H9 (cell line): ENCODE measurements around the gene SZRD1. TPM values are rescaled to one million over a fixed set of nuclear protein-coding genes. Genes with fewer than 3 reads are reported as not detected.

ENCODE experiments used
- DNase-seq: peaks from one replicate; pipeline ENCODE4 v3.0.0-alpha.2; 2017
- H2AFZ ChIP-seq: one replicate; pipeline ENCODE4 v1.6.1; 2013; ENCODE audit warnings: mild to moderate bottlenecking, low read length, control low read depth, moderate library complexity
- H2AK5ac ChIP-seq: 2 replicates; pipeline ENCODE4 v1.6.1; 2013; ENCODE audit warnings: low read length, control low read depth, mixed read lengths; ENCODE audit not compliant: insufficient read length
- H2BK120ac ChIP-seq: one replicate; pipeline ENCODE4 v1.6.1; 2013; ENCODE audit warnings: low read depth, mild to moderate bottlenecking, low read length, control low read depth, inconsistent platforms; ENCODE audit not compliant: poor library complexity, severe bottlenecking
- H2BK12ac ChIP-seq: 2 replicates; pipeline ENCODE4 v1.6.1; 2013; ENCODE audit warnings: low read length, control low read depth, mixed read lengths, low read depth; ENCODE audit not compliant: insufficient read length
- H2BK15ac ChIP-seq: 2 replicates; pipeline ENCODE4 v1.6.1; 2013; ENCODE audit warnings: low read depth, low read length, control low read depth
- H2BK20ac ChIP-seq: one replicate; pipeline ENCODE4 v1.6.1; 2013; ENCODE audit warnings: low read depth, mild to moderate bottlenecking, low read length, control low read depth, inconsistent platforms; ENCODE audit not compliant: poor library complexity, severe bottlenecking
- H2BK5ac ChIP-seq: 2 replicates; pipeline ENCODE4 v1.6.1; 2013; ENCODE audit warnings: low read length, control low read depth, mixed read lengths; ENCODE audit not compliant: insufficient read length
- H3K14ac ChIP-seq: 2 replicates; pipeline ENCODE4 v1.6.1; 2013; ENCODE audit warnings: low read length, control low read depth; ENCODE audit not compliant: insufficient read depth
- H3K18ac ChIP-seq: 2 replicates; pipeline ENCODE4 v1.6.1; 2013; ENCODE audit warnings: low read depth, mild to moderate bottlenecking, mixed read lengths, low read length, control low read depth; ENCODE audit not compliant: insufficient read length
- H3K23ac ChIP-seq: 2 replicates; pipeline ENCODE4 v1.6.1; 2013; ENCODE audit warnings: low read length, control low read depth, mixed read lengths, low read depth; ENCODE audit not compliant: insufficient read length
- H3K23me2 ChIP-seq: 2 replicates; pipeline ENCODE4 v1.6.1; 2013; ENCODE audit warnings: low read depth, mild to moderate bottlenecking, mixed read lengths, low read length, control low read depth; ENCODE audit not compliant: insufficient read length, poor library complexity, severe bottlenecking
- H3K27ac ChIP-seq: 2 replicates; pipeline ENCODE4 v1.5.1; 2013; ENCODE audit warnings: low read length, control low read depth, mixed read lengths, low read depth; ENCODE audit not compliant: insufficient read length
- H3K27me3 ChIP-seq: 2 replicates; pipeline ENCODE4 v1.6.1; 2013; ENCODE audit warnings: low read length, control low read depth, inconsistent platforms; ENCODE audit not compliant: insufficient read depth
- H3K4ac ChIP-seq: 2 replicates; pipeline ENCODE4 v1.6.1; 2013; ENCODE audit warnings: low read depth, mild to moderate bottlenecking, control low read depth, inconsistent platforms, low read length, moderate library complexity
- H3K4me1 ChIP-seq: 2 replicates; pipeline ENCODE4 v1.6.1; 2013; ENCODE audit warnings: low read length, control low read depth, inconsistent platforms; ENCODE audit not compliant: insufficient read depth
- H3K4me2 ChIP-seq: 2 replicates; pipeline ENCODE4 v1.6.1; 2013; ENCODE audit warnings: low read length, control low read depth, mixed read lengths; ENCODE audit not compliant: insufficient read length, insufficient read depth
- H3K56ac ChIP-seq: 2 replicates; pipeline ENCODE4 v1.6.1; 2013; ENCODE audit warnings: low read depth, mild to moderate bottlenecking, mixed read lengths, low read length, control low read depth; ENCODE audit not compliant: insufficient read length
- H3K79me1 ChIP-seq: 2 replicates; pipeline ENCODE4 v1.6.1; 2013; ENCODE audit warnings: low read depth, mild to moderate bottlenecking, moderate library complexity, low read length, control low read depth, inconsistent platforms; ENCODE audit not compliant: insufficient read depth, poor library complexity, severe bottlenecking
- H3K79me2 ChIP-seq: 2 replicates; pipeline ENCODE4 v1.6.1; 2013; ENCODE audit warnings: low read length, control low read depth, inconsistent platforms; ENCODE audit not compliant: insufficient read depth
- H3K9ac ChIP-seq: 2 replicates; pipeline ENCODE4 v1.6.1; 2013; ENCODE audit warnings: low read length, control low read depth, mixed read lengths; ENCODE audit not compliant: insufficient read length; ENCODE audit errors: extremely low read depth
- H3K9me3 ChIP-seq: one replicate; pipeline ENCODE4 v1.6.1; 2013; ENCODE audit warnings: low read depth, low read length, inconsistent platforms; ENCODE audit not compliant: control insufficient read depth
- H3T11ph ChIP-seq: one replicate; pipeline ENCODE4 v1.6.1; 2013; ENCODE audit warnings: mild to moderate bottlenecking, low read length, control low read depth, inconsistent platforms
- H4K20me1 ChIP-seq: one replicate; pipeline ENCODE4 v1.6.1; 2013; ENCODE audit not compliant: control insufficient read depth, insufficient read length, insufficient read depth
- H4K5ac ChIP-seq: 2 replicates; pipeline ENCODE4 v1.6.1; 2013; ENCODE audit warnings: low read depth, mild to moderate bottlenecking, mixed read lengths, low read length, control low read depth; ENCODE audit not compliant: insufficient read length
- H4K8ac ChIP-seq: replicated peaks from 2 replicates; pipeline ENCODE4 v1.6.1; 2013; ENCODE audit warnings: low read length, control low read depth, mixed read lengths, low read depth; ENCODE audit not compliant: insufficient read length
- H4K91ac ChIP-seq: 2 replicates; pipeline ENCODE4 v1.6.1; 2013; ENCODE audit warnings: low read depth, mild to moderate bottlenecking, moderate library complexity, mixed read lengths, low read length, control low read depth; ENCODE audit not compliant: insufficient read length
- H3K27ac Mint-ChIP-seq, 3 experiments: 2 replicates in 2 of 3; 3 replicates in 1 of 3; pipeline ENCODE4 v1.8.0; 2020 to 2021; ENCODE audit warnings: mixed read lengths in 3 of 3, mild to moderate bottlenecking in 1 of 3, moderate library complexity in 1 of 3
- H3K27me3 Mint-ChIP-seq: 2 replicates; pipeline ENCODE4 v1.8.0; 2021; ENCODE audit warnings: low read depth, mild to moderate bottlenecking, moderate library complexity, mixed read lengths
- H3K36me3 Mint-ChIP-seq, 3 experiments: 2 replicates in 2 of 3; 3 replicates in 1 of 3; pipeline ENCODE4 v1.8.0; 2020 to 2021; ENCODE audit warnings: low read depth in 3 of 3, mixed read lengths in 3 of 3; ENCODE audit not compliant: insufficient read depth in 1 of 3
- H3K4me1 Mint-ChIP-seq, 2 experiments: 2 replicates each; pipeline ENCODE4 v1.8.0; 2020; ENCODE audit warnings: mixed read lengths in 2 of 2
- H3K4me3 Mint-ChIP-seq, 2 experiments: 2 replicates in 1 of 2; 3 replicates in 1 of 2; pipeline ENCODE4 v1.8.0; 2020 to 2021; ENCODE audit warnings: mild to moderate bottlenecking in 2 of 2, mixed read lengths in 2 of 2, moderate library complexity in 1 of 2
- H3K9me3 Mint-ChIP-seq, 2 experiments: 2 replicates in 1 of 2; 3 replicates in 1 of 2; pipeline ENCODE4 v1.8.0; 2020; ENCODE audit warnings: mild to moderate bottlenecking in 2 of 2, mixed read lengths in 2 of 2, moderate library complexity in 1 of 2
- WGBS: extraction: QIAGEN DNeasy Blood & Tissue Kit; methylation state at CpG from one replicate; pipeline ENCODE4 v1.1.7; 2013; ENCODE audit warnings: missing lambda C conversion rate, low lambda C conversion rate, mixed read lengths; ENCODE audit not compliant: insufficient read length; ENCODE audit errors: extremely low coverage; 5-methylcytosine and 5-hydroxymethylcytosine counted together
- total RNA-seq: library from RNA; stranded (reverse); gene quantifications from 2 replicates; pipeline ENCODE4 v1.2.1, GENCODE V29; 2021
- TF ChIP-seq, protein P1 (sequence below): fragments of 200-600 bp; sonication (generic); conservative IDR thresholded peaks from 3 replicates; pipeline ENCODE4 v1.8.0; 2021; ENCODE audit warnings: antibody characterized with exemption, mild to moderate bottlenecking

The SZRD1 gene
- total RNA-seq, 1 experiment from 2014 or later = 118 TPM

DNA sequence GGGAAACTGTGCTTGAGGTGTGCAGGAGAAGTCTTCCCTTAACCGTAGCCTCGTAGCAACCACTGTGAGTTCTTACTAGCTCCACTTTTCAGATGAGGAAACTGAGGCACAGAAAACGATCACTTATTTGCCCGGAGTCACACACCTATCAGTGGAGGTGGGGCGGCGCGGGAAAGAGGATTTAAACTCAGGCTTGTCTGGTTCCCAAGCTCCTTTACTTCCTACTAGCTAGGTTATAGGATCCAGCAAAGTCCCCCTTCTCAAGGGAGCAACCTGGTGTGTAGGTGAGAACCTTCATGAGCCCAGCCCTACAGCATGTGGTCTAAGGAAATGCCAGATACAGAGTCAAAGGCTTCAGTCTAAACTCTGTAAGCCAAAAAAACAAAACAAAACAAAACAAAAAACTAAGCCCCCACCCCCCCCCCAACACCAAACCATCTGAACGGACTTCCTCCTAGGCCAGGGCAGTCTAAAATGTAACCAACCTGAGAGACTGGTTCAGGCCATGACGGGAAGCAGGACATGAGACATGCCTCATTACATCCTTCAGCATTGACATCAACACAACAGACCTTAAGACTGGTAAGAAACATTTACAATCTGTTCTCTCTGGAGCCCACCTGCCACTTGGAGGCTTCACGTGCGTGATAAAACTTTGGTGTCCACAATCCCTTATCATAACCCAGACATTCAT lies 14.1 kb upstream of the SZRD1 start:
- peak overlapping the region; percentile 52 to 94 (median 82); a peak in 5 of 7 replicates for H3K27ac Mint-ChIP-seq
- no peaks in the 10 kb centered on the region for H3K79me1 ChIP-seq
- H2BK20ac ChIP-seq = no peak overlapping the region
- peaks cover 9% of the 10 kb centered on the region; the same call in 1 of the 2 replicates for H3K79me2 ChIP-seq
- no peak overlapping the region for H2BK12ac ChIP-seq
- H2BK120ac ChIP-seq = no peak overlapping the region
- H3K36me3 Mint-ChIP-seq = no peaks in the 10 kb centered on the region
- peak overlapping the region; percentile 23 for H3K18ac ChIP-seq
- H3K27me3 Mint-ChIP-seq = no peaks in the 10 kb centered on the region
- no peak for DNase-seq
- H2BK5ac ChIP-seq = no peak overlapping the region
- no peak overlapping the region for H4K91ac ChIP-seq
- no peak overlapping the region for H3T11ph ChIP-seq
- no peak overlapping the region for H3K4ac ChIP-seq
- no peaks in the 10 kb centered on the region for H3K9me3 Mint-ChIP-seq
- H3K56ac ChIP-seq = no peak overlapping the region
- H2AFZ ChIP-seq = no peak overlapping the region
- H3K27me3 ChIP-seq = no peaks in the 10 kb centered on the region
- H3K4me1 Mint-ChIP-seq = peaks cover 17 to 19% of the 10 kb centered on the region in 2 experiments
- no peak overlapping the region for H2BK15ac ChIP-seq
- no CpG with 5 or more reads among the region's 11 CpGs for WGBS
- H3K4me2 ChIP-seq = peak overlapping the region; percentile 65
- H4K5ac ChIP-seq = no peak overlapping the region
- no peaks in the 10 kb centered on the region for H3K9me3 ChIP-seq
- peaks cover 11% of the 10 kb centered on the region for H3K23me2 ChIP-seq
- H3K23ac ChIP-seq = no peak overlapping the region
- no peak overlapping the region for H3K27ac ChIP-seq
- peak overlapping the region; percentile 2; the same call in 1 of the 2 replicates for H3K14ac ChIP-seq
- no peaks in the 10 kb centered on the region for H4K20me1 ChIP-seq
- no peaks in the 10 kb centered on the region for H3K4me1 ChIP-seq
- H2AK5ac ChIP-seq = no peak overlapping the region
- H4K8ac ChIP-seq = no peak overlapping the region
- H3K4me3 Mint-ChIP-seq = peak overlapping the region; percentile 92 to 94
- TF ChIP-seq, protein P1, sequence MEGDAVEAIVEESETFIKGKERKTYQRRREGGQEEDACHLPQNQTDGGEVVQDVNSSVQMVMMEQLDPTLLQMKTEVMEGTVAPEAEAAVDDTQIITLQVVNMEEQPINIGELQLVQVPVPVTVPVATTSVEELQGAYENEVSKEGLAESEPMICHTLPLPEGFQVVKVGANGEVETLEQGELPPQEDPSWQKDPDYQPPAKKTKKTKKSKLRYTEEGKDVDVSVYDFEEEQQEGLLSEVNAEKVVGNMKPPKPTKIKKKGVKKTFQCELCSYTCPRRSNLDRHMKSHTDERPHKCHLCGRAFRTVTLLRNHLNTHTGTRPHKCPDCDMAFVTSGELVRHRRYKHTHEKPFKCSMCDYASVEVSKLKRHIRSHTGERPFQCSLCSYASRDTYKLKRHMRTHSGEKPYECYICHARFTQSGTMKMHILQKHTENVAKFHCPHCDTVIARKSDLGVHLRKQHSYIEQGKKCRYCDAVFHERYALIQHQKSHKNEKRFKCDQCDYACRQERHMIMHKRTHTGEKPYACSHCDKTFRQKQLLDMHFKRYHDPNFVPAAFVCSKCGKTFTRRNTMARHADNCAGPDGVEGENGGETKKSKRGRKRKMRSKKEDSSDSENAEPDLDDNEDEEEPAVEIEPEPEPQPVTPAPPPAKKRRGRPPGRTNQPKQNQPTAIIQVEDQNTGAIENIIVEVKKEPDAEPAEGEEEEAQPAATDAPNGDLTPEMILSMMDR = no peak
- H3K9ac ChIP-seq = peak overlapping the region; percentile 39
